Umbilical cord (tissue), 2 donors: ENCODE results near the gene CDON. TPM values are rescaled to one million over a fixed set of nuclear protein-coding genes. Genes with fewer than 3 reads are reported as not detected.

Experiments
- DNase-seq: peaks from one replicate; pipeline ENCODE4 v3.0.0-alpha.2; 2015; ENCODE audit warnings: low spot score
- total RNA-seq: library from RNA; depleted of rRNA; stranded (reverse); fragments of >200 nt; gene quantifications from one replicate; pipeline ENCODE4 v1.2.3, GENCODE V29; 2014; ENCODE audit warnings: low replicate concordance; ENCODE audit not compliant: insufficient read depth

CDON gene
- total RNA-seq, 1 donor from 2014 or later: 50.3 TPM

GRCh38 chr11:125945011-125945796 lies 117.5 kb downstream of the CDON start:
- DNase-seq: no peak

GRCh38 chr11:125944350-125945010 lies 118.2 kb downstream of the CDON start:
- no peak for DNase-seq

GRCh38 chr11:125943661-125944349 lies 118.9 kb downstream of the CDON start:
- no peak for DNase-seq

GRCh38 chr11:125942771-125943428 lies 119.8 kb downstream of the CDON start:
- DNase-seq: no peak

GRCh38 chr11:125941619-125942611 lies 120.8 kb downstream of the CDON start:
- peak; percentile 26 for DNase-seq

- no peak for DNase-seq
Measured at GRCh38 chr11:125941267-125941618, 121.4 kb downstream of the CDON start.

- DNase-seq: no peak
Measured at GRCh38 chr11:125940145-125940544, 122.5 kb downstream of the CDON start.

- DNase-seq: no peak
Measured at GRCh38 chr11:125939081-125939521, 123.6 kb downstream of the CDON start.

GRCh38 chr11:125938418-125938817 lies 124.2 kb downstream of the CDON start:
- DNase-seq: no peak

GRCh38 chr11:125935618-125936199 lies 127.0 kb downstream of the CDON start:
- DNase-seq: peak; percentile 67

- no peak for DNase-seq
Measured at GRCh38 chr11:125935056-125935455, 127.6 kb downstream of the CDON start.

GRCh38 chr11:125934473-125934872 lies 128.2 kb downstream of the CDON start:
- DNase-seq: no peak

- DNase-seq: no peak
Measured at GRCh38 chr11:125933030-125933813, 129.4 kb downstream of the CDON start.

- DNase-seq: no peak
Measured at GRCh38 chr11:125932301-125932700, 130.4 kb downstream of the CDON start.

- DNase-seq: peak; percentile 35
Measured at GRCh38 chr11:125931668-125932067, 131.0 kb downstream of the CDON start.

GRCh38 chr11:125931116-125931515 lies 131.6 kb downstream of the CDON start:
- DNase-seq: no peak

GRCh38 chr11:125930076-125930450 lies 132.6 kb downstream of the CDON start:
- no peak for DNase-seq

GRCh38 chr11:125929445-125930075 lies 133.1 kb downstream of the CDON start:
- no peak for DNase-seq

- DNase-seq: no peak
Measured at GRCh38 chr11:125926682-125927081, 136.0 kb downstream of the CDON start.
